SU-DHL-6 (cell line): ENCODE results near the gene GFER.

ENCODE experiments used
- EZH2phosphoT487 ChIP-seq: fragments of 200-600 bp; sonication (generic), shearing (Covaris generic); conservative IDR thresholded peaks from 2 replicates; pipeline ENCODE4 v1.6.1; 2018; ENCODE audit warnings: mild to moderate bottlenecking, antibody characterized with exemption, low read length, moderate library complexity, mixed read lengths
- TF ChIP-seq, protein P1 (sequence below): fragments of 200-600 bp; sonication (generic); IDR thresholded peaks from one replicate; pipeline ENCODE4 v1.5.1; 2017; ENCODE audit warnings: antibody characterized with exemption, mild to moderate bottlenecking, low read length, moderate library complexity; ENCODE audit not compliant: insufficient read depth, poor library complexity, severe bottlenecking

GRCh38 chr16:2003231-2003826 is 19.3 kb downstream of the GFER start:
- TF ChIP-seq, protein P1, sequence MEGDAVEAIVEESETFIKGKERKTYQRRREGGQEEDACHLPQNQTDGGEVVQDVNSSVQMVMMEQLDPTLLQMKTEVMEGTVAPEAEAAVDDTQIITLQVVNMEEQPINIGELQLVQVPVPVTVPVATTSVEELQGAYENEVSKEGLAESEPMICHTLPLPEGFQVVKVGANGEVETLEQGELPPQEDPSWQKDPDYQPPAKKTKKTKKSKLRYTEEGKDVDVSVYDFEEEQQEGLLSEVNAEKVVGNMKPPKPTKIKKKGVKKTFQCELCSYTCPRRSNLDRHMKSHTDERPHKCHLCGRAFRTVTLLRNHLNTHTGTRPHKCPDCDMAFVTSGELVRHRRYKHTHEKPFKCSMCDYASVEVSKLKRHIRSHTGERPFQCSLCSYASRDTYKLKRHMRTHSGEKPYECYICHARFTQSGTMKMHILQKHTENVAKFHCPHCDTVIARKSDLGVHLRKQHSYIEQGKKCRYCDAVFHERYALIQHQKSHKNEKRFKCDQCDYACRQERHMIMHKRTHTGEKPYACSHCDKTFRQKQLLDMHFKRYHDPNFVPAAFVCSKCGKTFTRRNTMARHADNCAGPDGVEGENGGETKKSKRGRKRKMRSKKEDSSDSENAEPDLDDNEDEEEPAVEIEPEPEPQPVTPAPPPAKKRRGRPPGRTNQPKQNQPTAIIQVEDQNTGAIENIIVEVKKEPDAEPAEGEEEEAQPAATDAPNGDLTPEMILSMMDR: no peak
- TF ChIP-seq EZH2phosphoT487: no peak
